EH (cell line): Measurements from ENCODE around the gene LLGL1.

ENCODE experiments used
- DNase-seq: peaks from one replicate; pipeline ENCODE4 v3.0.0-alpha.2; 2015; ENCODE audit warnings: low read depth

The LLGL1 gene

GRCh38 chr17:18270046-18270931, 44.9 kb downstream of the LLGL1 start:
- no peak for DNase-seq

DNA sequence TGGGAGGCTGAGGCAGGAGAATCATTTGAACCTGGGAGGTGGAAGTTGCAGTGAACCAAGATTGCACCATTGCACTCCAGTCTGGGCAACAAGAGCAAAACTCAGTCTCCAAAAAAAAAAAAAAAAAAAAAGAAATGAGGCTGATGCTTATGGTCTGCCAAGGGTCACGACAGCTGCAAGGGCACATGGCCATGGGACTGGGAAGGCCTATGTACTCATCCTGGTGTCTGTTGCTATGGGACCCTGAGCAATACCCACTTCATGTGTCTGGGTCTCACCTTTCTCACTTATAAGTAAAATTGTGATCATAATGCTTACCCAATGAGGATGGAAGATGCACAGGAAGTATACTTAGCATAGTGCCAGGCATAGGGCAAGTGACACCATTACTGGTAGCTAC, 51.6 kb downstream of the LLGL1 start:
- DNase-seq: no peak

GRCh38 chr17:18278867-18279266, 53.4 kb downstream of the LLGL1 start:
- DNase-seq: peak; percentile 34

GRCh38 chr17:18280249-18280648, 54.8 kb downstream of the LLGL1 start:
- DNase-seq: no peak

- DNase-seq: peak; percentile 6
Measured at GRCh38 chr17:18280766-18281371, 55.4 kb downstream of the LLGL1 start.

DNA sequence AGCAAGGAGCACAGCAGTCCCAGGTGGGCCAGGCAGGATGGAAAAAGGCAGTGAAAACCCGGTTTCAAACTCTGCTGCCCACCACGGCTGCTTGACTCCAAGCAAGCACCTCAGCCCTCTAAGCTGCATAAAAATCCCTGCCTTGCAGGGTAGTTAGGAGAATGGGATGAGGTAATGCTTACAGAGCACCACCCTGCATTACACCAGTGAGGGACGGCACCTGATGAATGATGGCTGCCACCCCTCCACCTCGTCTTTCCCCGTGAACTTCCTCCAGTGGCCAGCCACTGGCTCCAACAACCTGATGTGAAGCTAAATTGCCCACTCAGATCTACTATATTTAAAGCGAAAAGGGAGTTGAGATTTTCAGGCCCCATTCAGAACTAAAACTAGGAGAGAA, 56.4 kb downstream of the LLGL1 start:
- no peak for DNase-seq

- no peak for DNase-seq
Measured at GRCh38 chr17:18285296-18285695, 59.9 kb downstream of the LLGL1 start.

GRCh38 chr17:18291718-18292540, 66.5 kb downstream of the LLGL1 start:
- no peak for DNase-seq
